Suprapubic skin (tissue), 4 donors: ENCODE measurements around the gene MYO9B. TPM values are rescaled to one million over a fixed set of nuclear protein-coding genes. Genes with fewer than 3 reads are reported as not detected.
A peak's percentile ranks its signal among the peaks of the same experiment; 100 is the strongest.

ENCODE experiments used
- DNase-seq, 2 donors: peaks; one replicate each; pipeline ENCODE4 v3.0.0-alpha.2; 2019; ENCODE audit warnings: low spot score in 2 of 2
- H3K27ac ChIP-seq: fragments of 200-600 bp; sonication (generic); one replicate; pipeline ENCODE4 v1.5.1; 2019
- H3K27me3 ChIP-seq: fragments of 200-600 bp; sonication (generic); one replicate; pipeline ENCODE4 v1.5.1; 2019
- H3K36me3 ChIP-seq: fragments of 200-600 bp; sonication (generic); one replicate; pipeline ENCODE4 v1.5.1; 2019
- H3K4me1 ChIP-seq: fragments of 200-600 bp; sonication (generic); one replicate; pipeline ENCODE4 v1.5.1; 2019
- H3K4me3 ChIP-seq: fragments of 200-600 bp; sonication (generic); one replicate; pipeline ENCODE4 v1.5.1; 2019; ENCODE audit warnings: mild to moderate bottlenecking
- H3K9me3 ChIP-seq: fragments of 200-600 bp; sonication (generic); one replicate; pipeline ENCODE4 v1.5.1; 2019
- CTCF ChIP-seq, 2 donors: fragments of 200-600 bp in 1 of 2; fragments of 450-650 bp in 1 of 2; sonication (generic) in 1 of 2; IDR thresholded peaks; one replicate each; pipeline ENCODE4 v1.5.1; 2016 to 2019; ENCODE audit warnings: antibody characterized with exemption in 2 of 2, mild to moderate bottlenecking in 1 of 2, moderate library complexity in 1 of 2
- EP300 ChIP-seq: sonication (generic); formaldehyde crosslinking; IDR thresholded peaks from one replicate; pipeline ENCODE4 v1.6.1; 2017; ENCODE audit warnings: antibody characterized with exemption
- POLR2A ChIP-seq, 2 donors: fragments of 450-650 bp; IDR thresholded peaks; one replicate each; pipeline ENCODE4 v1.6.1; 2017; ENCODE audit warnings: antibody characterized with exemption in 2 of 2, mild to moderate bottlenecking in 2 of 2, moderate library complexity in 2 of 2
- POLR2AphosphoS5 ChIP-seq, 3 donors: sonication (generic); formaldehyde crosslinking; IDR thresholded peaks; one replicate each; pipeline ENCODE4 v1.6.1; 2017; ENCODE audit warnings: antibody characterized with exemption in 3 of 3
- WGBS: methylation state at CpG from one replicate; pipeline ENCODE4 v1.1.5; 2018; 5-methylcytosine and 5-hydroxymethylcytosine counted together
- total RNA-seq, 4 donors: library from RNA; depleted of rRNA; stranded (reverse); fragments of >200 nt; gene quantifications; one replicate each; pipeline ENCODE4 v1.1.0, GENCODE V29; 2016

The MYO9B gene
- total RNA-seq, 4 donors from 2014 or later = 43.6 to 99.9 (median 69.5) TPM

GRCh38 chr19:17109300-17109699 lies 33.7 kb downstream of the MYO9B start:
- Histone ChIP-seq H3K36me3 (peaks cover 21% of the 10 kb centered on the region), H3K4me1 (peaks cover 47% of the 10 kb centered on the region), H3K27me3 (no peaks in the 10 kb centered on the region), H3K9me3 (no peaks in the 10 kb centered on the region), H3K4me3 (no peak overlapping the region), H3K27ac (peak overlapping the region; percentile 85)
- TF ChIP-seq POLR2AphosphoS5 (IDR thresholded peaks at IDR 0.05) (no peak), POLR2A (IDR thresholded peaks at IDR 0.05) (no peak), EP300 (no peak), CTCF (IDR thresholded peaks at IDR 0.05) (no peak)
- 95% methylated on average over 9 of the region's 9 CpGs for WGBS
- DNase-seq = no peak

DNA sequence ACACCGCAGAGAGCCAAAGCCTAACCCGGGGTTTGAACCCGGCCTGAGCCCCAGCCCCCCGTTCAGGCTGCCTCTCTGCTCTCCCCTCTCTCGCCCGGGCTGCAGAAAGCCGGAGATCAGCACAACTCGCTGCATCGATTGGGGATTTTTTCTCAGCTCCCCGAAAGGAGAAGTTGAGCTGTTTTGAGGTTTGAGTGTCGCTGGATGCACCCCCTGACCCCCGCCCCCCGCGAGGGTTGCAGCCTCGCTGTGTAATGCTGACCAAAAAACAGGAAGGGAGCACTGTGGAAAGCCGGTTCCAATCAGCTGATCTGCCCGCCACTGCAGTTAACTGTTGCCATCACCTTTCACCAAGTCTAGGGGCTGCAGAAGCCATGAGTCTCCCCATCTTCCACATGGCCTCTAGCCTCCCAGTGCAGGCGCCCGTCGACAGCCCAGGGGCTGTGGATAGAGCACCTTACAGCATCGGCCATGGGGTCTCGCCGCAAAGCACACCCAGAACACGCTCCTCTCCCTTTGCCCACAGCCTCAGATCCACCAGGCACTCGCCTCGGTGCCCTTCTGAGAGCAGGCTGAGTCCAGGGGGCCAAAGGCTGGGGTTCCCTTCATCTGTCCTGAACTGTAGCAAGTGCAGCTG lies 34.5 kb downstream of the MYO9B start:
- TF ChIP-seq EP300 (no peak), POLR2A (IDR thresholded peaks at IDR 0.05) (no peak), CTCF (IDR thresholded peaks at IDR 0.05) (no peak), POLR2AphosphoS5 (IDR thresholded peaks at IDR 0.05) (no peak)
- Histone ChIP-seq H3K9me3 (no peaks in the 10 kb centered on the region), H3K4me3 (no peak overlapping the region), H3K4me1 (peaks cover 51% of the 10 kb centered on the region), H3K27me3 (no peaks in the 10 kb centered on the region), H3K36me3 (peaks cover 21% of the 10 kb centered on the region), H3K27ac (peak overlapping the region; percentile 85)
- WGBS = 90% methylated on average over 25 of the region's 26 CpGs
- no peak for DNase-seq

DNA sequence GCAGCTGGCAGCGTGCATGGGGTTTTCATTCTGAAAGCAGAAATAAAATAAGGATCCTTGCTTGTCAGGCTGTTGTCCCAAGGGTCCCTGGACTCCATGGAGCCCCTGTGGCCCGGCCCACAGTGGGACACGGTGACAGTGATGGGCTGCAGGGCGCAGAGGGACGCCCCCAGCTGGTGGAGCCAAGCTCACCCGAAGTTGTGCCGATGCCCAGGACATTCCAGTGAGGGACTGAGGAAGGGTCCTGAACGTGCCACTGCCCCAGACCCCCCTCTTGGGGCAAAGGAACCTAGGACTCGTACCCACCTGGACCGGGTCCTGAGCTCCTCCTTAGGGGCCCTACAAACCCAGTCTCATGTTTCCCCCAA lies 35.0 kb downstream of the MYO9B start:
- Histone ChIP-seq H3K9me3 (no peaks in the 10 kb centered on the region), H3K36me3 (peaks cover 17% of the 10 kb centered on the region), H3K27ac (peak overlapping the region; percentile 23), H3K4me3 (no peak overlapping the region), H3K27me3 (no peaks in the 10 kb centered on the region), H3K4me1 (peaks cover 51% of the 10 kb centered on the region)
- WGBS = 80% methylated on average over 2 of the region's 10 CpGs
- DNase-seq = no peak
- TF ChIP-seq CTCF (IDR thresholded peaks at IDR 0.05) = no peak
- TF ChIP-seq POLR2A (IDR thresholded peaks at IDR 0.05) = no peak
- TF ChIP-seq POLR2AphosphoS5 (IDR thresholded peaks at IDR 0.05) = no peak
- no peak for TF ChIP-seq EP300

- Histone ChIP-seq H3K36me3 (peaks cover 7% of the 10 kb centered on the region), H3K4me3 (no peak overlapping the region), H3K4me1 (peaks cover 56% of the 10 kb centered on the region), H3K27me3 (no peaks in the 10 kb centered on the region), H3K27ac (no peak overlapping the region), H3K9me3 (no peaks in the 10 kb centered on the region)
- TF ChIP-seq POLR2AphosphoS5 (IDR thresholded peaks at IDR 0.05) (no peak), POLR2A (IDR thresholded peaks at IDR 0.05) (no peak), EP300 (no peak)
- DNase-seq = no peak
- 100% methylated on average over 3 of the region's 3 CpGs for WGBS
These were observed 36.2 kb downstream of the MYO9B start for GRCh38 chr19:17111766-17112165.

- H3K4me3 ChIP-seq = no peak overlapping the region
- no peaks in the 10 kb centered on the region for H3K9me3 ChIP-seq
- no peak for DNase-seq
- no peak overlapping the region for H3K27ac ChIP-seq
- peaks cover 57% of the 10 kb centered on the region for H3K4me1 ChIP-seq
- 92% methylated on average over 12 of the region's 17 CpGs for WGBS
- TF ChIP-seq CTCF (IDR thresholded peaks at IDR 0.05) = no peak
- TF ChIP-seq POLR2AphosphoS5 (IDR thresholded peaks at IDR 0.05) = no peak
- no peak for TF ChIP-seq EP300
- no peaks in the 10 kb centered on the region for H3K27me3 ChIP-seq
- H3K36me3 ChIP-seq = peaks cover 7% of the 10 kb centered on the region
These were observed 36.7 kb downstream of the MYO9B start for GRCh38 chr19:17112271-17112670.

- no peak overlapping the region for H3K27ac ChIP-seq
- no peak for TF ChIP-seq POLR2AphosphoS5 (IDR thresholded peaks at IDR 0.05)
- no peak for TF ChIP-seq CTCF (IDR thresholded peaks at IDR 0.05)
- TF ChIP-seq POLR2A (IDR thresholded peaks at IDR 0.05) = no peak
- TF ChIP-seq EP300 = no peak
- 97% methylated on average over 7 of the region's 7 CpGs for WGBS
- H3K9me3 ChIP-seq = no peaks in the 10 kb centered on the region
- H3K4me1 ChIP-seq = peaks cover 55% of the 10 kb centered on the region
- DNase-seq = no peak
- no peaks in the 10 kb centered on the region for H3K27me3 ChIP-seq
- peaks cover 7% of the 10 kb centered on the region for H3K36me3 ChIP-seq
- no peak overlapping the region for H3K4me3 ChIP-seq
These were observed 37.1 kb downstream of the MYO9B start for GRCh38 chr19:17112700-17113099.
